SK-N-MC (cell line): ENCODE measurements around the gene SKP1.

Experiments used
- EZH2 ChIP-seq: fragments of 200-600 bp; sonication (generic); IDR thresholded peaks from one replicate; pipeline ENCODE4 v1.6.1; 2017; ENCODE audit warnings: antibody characterized with exemption
- POLR2AphosphoS5 ChIP-seq: IDR thresholded peaks from 2 replicates; pipeline ENCODE4 v1.6.1; 2012; ENCODE audit warnings: mild to moderate bottlenecking, low read depth, low read length, borderline replicate concordance

DNA sequence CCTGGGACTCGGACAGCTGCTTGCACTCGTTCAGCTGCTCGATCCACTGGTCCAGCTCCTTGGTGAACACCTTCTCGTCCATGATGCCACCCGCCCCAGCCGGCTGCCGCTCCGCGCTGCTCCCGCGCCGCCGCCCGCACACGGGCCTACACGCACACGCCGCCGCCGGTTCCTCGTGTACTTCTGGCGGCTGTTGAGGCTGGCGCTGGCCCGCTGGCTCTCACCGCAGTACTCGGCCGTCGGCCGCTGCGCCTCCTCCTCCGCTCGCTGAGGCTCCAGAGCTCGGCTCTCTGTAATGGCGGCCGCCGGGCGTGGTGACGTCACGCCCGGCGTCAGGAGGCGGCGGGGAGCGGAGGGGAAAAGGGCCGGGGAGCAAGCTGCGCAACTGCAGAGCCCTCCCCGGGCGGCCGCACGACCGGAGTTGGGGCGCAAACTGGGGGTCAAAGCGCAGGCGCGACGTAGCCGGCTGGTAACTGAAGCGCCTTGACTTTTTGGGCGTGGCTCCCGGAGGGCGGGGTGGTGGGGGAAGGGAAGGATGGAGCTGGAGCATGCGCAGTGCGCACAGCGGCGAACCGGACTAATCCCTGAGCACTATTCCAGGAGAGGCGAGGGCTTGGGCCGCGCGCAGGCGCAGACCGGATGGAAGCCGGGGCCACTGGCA lies 49.2 kb upstream of the SKP1 start, which contains the start of gene PPP2CA:
- no peak for TF ChIP-seq EZH2
- TF ChIP-seq POLR2AphosphoS5 = peak; percentile 86
